DOHH2 (cell line): ENCODE measurements around the gene HNRNPC.
"Not testable (repeated sequence)": the region's sequence is repeated elsewhere in the genome, so short reads cannot be mapped to it uniquely, and the experiment has no call there.

Experiments used
- H3F3A ChIP-seq: fragments of 200-600 bp; sonication (generic), shearing (Covaris generic); 2 replicates; pipeline ENCODE4 v1.6.0; 2016; ENCODE audit warnings: antibody characterized with exemption, mild to moderate bottlenecking; ENCODE audit not compliant: control insufficient read depth, insufficient read depth
- H3K27ac ChIP-seq: fragments of 200-600 bp; sonication (generic); 2 replicates; pipeline ENCODE4 v1.5.1; 2014; ENCODE audit warnings: low read depth, mild to moderate bottlenecking, low read length, moderate library complexity
- H3K27me3 ChIP-seq: fragments of 200-600 bp; sonication (generic); 2 replicates; pipeline ENCODE4 v1.6.1; 2014; ENCODE audit warnings: mild to moderate bottlenecking, low read length, mixed read lengths; ENCODE audit not compliant: control insufficient read depth
- H3K36me3 ChIP-seq: fragments of 200-600 bp; sonication (generic); 2 replicates; pipeline ENCODE4 v1.6.1; 2014; ENCODE audit warnings: mild to moderate bottlenecking, low read length, moderate library complexity, mixed read lengths; ENCODE audit not compliant: control insufficient read depth
- H3K4me1 ChIP-seq: fragments of 200-600 bp; sonication (generic); 2 replicates; pipeline ENCODE4 v1.6.1; 2014; ENCODE audit warnings: mild to moderate bottlenecking, low read length, mixed read lengths; ENCODE audit not compliant: control insufficient read depth
- H3K4me2 ChIP-seq: fragments of 200-600 bp; sonication (generic); 2 replicates; pipeline ENCODE4 v1.6.0; 2014; ENCODE audit warnings: mild to moderate bottlenecking, low read length, moderate library complexity
- H3K4me3 ChIP-seq: fragments of 200-600 bp; sonication (generic); 2 replicates; pipeline ENCODE4 v1.5.1; 2014; ENCODE audit warnings: mild to moderate bottlenecking, low read length, mixed read lengths
- H3K79me2 ChIP-seq: fragments of 200-600 bp; sonication (generic); 2 replicates; pipeline ENCODE4 v1.6.1; 2014; ENCODE audit warnings: mild to moderate bottlenecking, low read length, mixed read lengths; ENCODE audit not compliant: control insufficient read depth
- H3K9me2 ChIP-seq: fragments of 200-600 bp; sonication (generic); replicated peaks from 2 replicates; pipeline ENCODE4 v1.6.1; 2014; ENCODE audit warnings: mild to moderate bottlenecking, low read length, mixed read lengths; ENCODE audit not compliant: control insufficient read depth
- H3K9me3 ChIP-seq: fragments of 200-600 bp; sonication (generic); 2 replicates; pipeline ENCODE4 v1.6.1; 2014; ENCODE audit warnings: antibody characterized with exemption, low read length, mixed read lengths; ENCODE audit not compliant: control insufficient read depth, insufficient read depth
- H4K20me1 ChIP-seq: fragments of 200-600 bp; sonication (generic); 2 replicates; pipeline ENCODE4 v1.6.0; 2014; ENCODE audit warnings: low read depth, mild to moderate bottlenecking, antibody characterized with exemption, low read length, moderate library complexity; ENCODE audit not compliant: control insufficient read depth, insufficient read depth
- CTCF ChIP-seq: fragments of 200-600 bp; sonication (generic); IDR thresholded peaks from one replicate; pipeline ENCODE4 v1.5.1; 2014; ENCODE audit warnings: antibody characterized with exemption, mild to moderate bottlenecking, low read depth, low read length; ENCODE audit not compliant: poor library complexity, severe bottlenecking
- EZH2phosphoT487 ChIP-seq: fragments of 200-600 bp; sonication (generic); IDR thresholded peaks from 2 replicates; pipeline ENCODE4 v1.6.1; 2017; ENCODE audit warnings: borderline replicate concordance, mild to moderate bottlenecking, antibody characterized with exemption, low read length, moderate library complexity, mixed read lengths

HNRNPC gene

GRCh38 chr14:21279783-21280182 lies 10.5 kb upstream of the HNRNPC start, which contains the start of gene RPGRIP1:
Gene RPGRIP1, plus strand, starts transcription at chr14:21280083. Its CDS starts 7,894 bp downstream, at chr14:21287977.
- Histone ChIP-seq H3K36me3 (no peaks in the 10 kb centered on the region), H3K4me2 (no peak within 1 kb of the TSS), H3K27ac (no peak within 1 kb of the TSS), H3K4me1 (peaks cover 15% of the 10 kb centered on the region), H3K9me2 (no peaks in the 10 kb centered on the region), H3K9me3 (no peaks in the 10 kb centered on the region), H3K79me2 (no peaks in the 10 kb centered on the region), H4K20me1 (no peaks in the 10 kb centered on the region), H3F3A (peaks cover 6% of the 10 kb centered on the region), H3K27me3 (no peaks in the 10 kb centered on the region), H3K4me3 (no peak within 1 kb of the TSS)
- TF ChIP-seq CTCF (no peak), EZH2phosphoT487 (no peak)

GRCh38 chr14:21278632-21279031 lies 9.4 kb upstream of the HNRNPC start:
- H3K4me2 ChIP-seq, result no peak overlapping the region
- H3K27ac ChIP-seq, result no peak overlapping the region
- H3K9me2 ChIP-seq, result no peaks in the 10 kb centered on the region
- no peaks in the 10 kb centered on the region for H3K79me2 ChIP-seq
- H3K4me3 ChIP-seq, result no peak overlapping the region
- H3F3A ChIP-seq, result peaks cover 9% of the 10 kb centered on the region
- no peaks in the 10 kb centered on the region for H3K27me3 ChIP-seq
- H4K20me1 ChIP-seq, result no peaks in the 10 kb centered on the region
- peaks cover 21% of the 10 kb centered on the region for H3K4me1 ChIP-seq
- H3K9me3 ChIP-seq, result no peaks in the 10 kb centered on the region
- TF ChIP-seq EZH2phosphoT487 (no peak), CTCF (no peak)
- no peaks in the 10 kb centered on the region for H3K36me3 ChIP-seq

GRCh38 chr14:21275261-21275858 lies 6.1 kb upstream of the HNRNPC start:
- Histone ChIP-seq H3K9me2 (no peaks in the 10 kb centered on the region), H3K4me1 (peaks cover 28% of the 10 kb centered on the region), H3K27ac (peak overlapping the region; percentile 46), H3K79me2 (no peaks in the 10 kb centered on the region), H3K27me3 (no peaks in the 10 kb centered on the region), H3K4me3 (peak overlapping the region; percentile 24; the same call in 1 of the 2 replicates), H3K9me3 (no peaks in the 10 kb centered on the region), H3K36me3 (no peaks in the 10 kb centered on the region), H3K4me2 (peak overlapping the region; percentile 51), H3F3A (peaks cover 9% of the 10 kb centered on the region), H4K20me1 (no peaks in the 10 kb centered on the region)
- no peak for TF ChIP-seq EZH2phosphoT487
- TF ChIP-seq CTCF, result no peak

- H4K20me1 ChIP-seq, H3K4me2 ChIP-seq: not testable (repeated sequence)
Observed at GRCh38 chr14:21272661-21273060, 3.4 kb upstream of the HNRNPC start.

More at GRCh38 chr14:21272661-21273060, 3.4 kb upstream of the HNRNPC start:
- not testable (repeated sequence) for H3K9me3 ChIP-seq, H3K27me3 ChIP-seq, H3K27ac ChIP-seq, H3K9me2 ChIP-seq, H3K4me3 ChIP-seq
- Histone ChIP-seq H3K36me3 (peaks cover 16% of the 10 kb centered on the region), H3F3A (peaks cover 19% of the 10 kb centered on the region), H3K4me1 (peaks cover 35% of the 10 kb centered on the region), H3K79me2 (peaks cover 17% of the 10 kb centered on the region)
